NCI-H1930 (cell line): ENCODE measurements around the gene IGSF3.
"Not testable (repeated sequence)": the region's sequence is repeated elsewhere in the genome, so short reads cannot be mapped to it uniquely, and the experiment has no call there.

Source experiments
- DNase-seq, 2 experiments: peaks; one replicate each; lab custom pipeline; 2025; lab: John Stamatoyannopoulos, UW

Gene IGSF3

GRCh38 chr1:116596742-116597307 lies 70.7 kb downstream of the IGSF3 start:
- DNase-seq, result not testable (repeated sequence)

GRCh38 chr1:116595946-116596741 lies 71.4 kb downstream of the IGSF3 start:
- DNase-seq, result not testable (repeated sequence)

- DNase-seq, result not testable (repeated sequence)
Measured at GRCh38 chr1:116595065-116595840, 72.3 kb downstream of the IGSF3 start.

- not testable (repeated sequence) for DNase-seq
Measured at GRCh38 chr1:116593977-116594376, 73.6 kb downstream of the IGSF3 start.

GRCh38 chr1:116593401-116593800 lies 74.1 kb downstream of the IGSF3 start:
- DNase-seq, result not testable (repeated sequence)

GRCh38 chr1:116591951-116592605 lies 75.5 kb downstream of the IGSF3 start:
- not testable (repeated sequence) for DNase-seq

- DNase-seq, result not testable (repeated sequence)
Measured at GRCh38 chr1:116591006-116591950, 76.3 kb downstream of the IGSF3 start.

GRCh38 chr1:116590359-116591005 lies 77.1 kb downstream of the IGSF3 start:
- DNase-seq, result not testable (repeated sequence)

GRCh38 chr1:116589101-116589735 lies 78.3 kb downstream of the IGSF3 start:
- not testable (repeated sequence) for DNase-seq

GRCh38 chr1:116587501-116588227 lies 79.9 kb downstream of the IGSF3 start:
- no peak for DNase-seq

- DNase-seq, result no peak
Measured at GRCh38 chr1:116586741-116587143, 80.8 kb downstream of the IGSF3 start.

GRCh38 chr1:116585886-116586285 lies 81.6 kb downstream of the IGSF3 start:
- no peak for DNase-seq

- DNase-seq, result no peak
Measured at GRCh38 chr1:116581323-116581885, 86.1 kb downstream of the IGSF3 start.

- DNase-seq, result no peak
Measured at GRCh38 chr1:116580446-116581322, 86.8 kb downstream of the IGSF3 start.

- no peak for DNase-seq
Measured at GRCh38 chr1:116579259-116579875, 88.2 kb downstream of the IGSF3 start.

GRCh38 chr1:116578581-116578980 lies 89.0 kb downstream of the IGSF3 start:
- no peak for DNase-seq

- DNase-seq, result no peak
Measured at GRCh38 chr1:116577759-116578314, 89.7 kb downstream of the IGSF3 start.
